Measurements from ENCODE around the gene SLC17A8.
A peak's percentile ranks its signal among the peaks of the same experiment; 100 is the strongest.
"Not testable (repeated sequence)": the region's sequence is repeated elsewhere in the genome, so short reads cannot be mapped to it uniquely, and the experiment has no call there.

Gene SLC17A8

DNA sequence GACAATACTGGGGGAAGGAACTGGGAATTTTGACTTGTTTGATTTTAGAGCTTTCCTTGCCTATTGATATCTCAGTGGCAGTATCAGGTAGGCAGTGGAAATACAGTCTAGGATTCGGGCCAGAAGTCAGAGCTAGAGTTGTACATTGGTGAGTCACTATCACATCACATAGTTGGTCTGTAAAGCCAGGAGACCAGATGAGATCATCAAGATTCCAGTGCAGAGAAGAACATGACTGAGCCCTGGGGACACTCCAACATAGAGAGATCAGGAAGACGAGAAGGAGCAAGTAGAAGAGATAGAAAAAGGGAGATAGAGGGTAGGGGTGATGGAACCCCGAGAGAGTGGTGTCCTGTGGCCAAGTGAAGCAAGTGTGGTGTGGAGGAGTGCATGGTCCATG, 70.2 kb downstream of the SLC17A8 start:
- no peak for DNase-seq (ENCODE audit: low spot score)

DNA sequence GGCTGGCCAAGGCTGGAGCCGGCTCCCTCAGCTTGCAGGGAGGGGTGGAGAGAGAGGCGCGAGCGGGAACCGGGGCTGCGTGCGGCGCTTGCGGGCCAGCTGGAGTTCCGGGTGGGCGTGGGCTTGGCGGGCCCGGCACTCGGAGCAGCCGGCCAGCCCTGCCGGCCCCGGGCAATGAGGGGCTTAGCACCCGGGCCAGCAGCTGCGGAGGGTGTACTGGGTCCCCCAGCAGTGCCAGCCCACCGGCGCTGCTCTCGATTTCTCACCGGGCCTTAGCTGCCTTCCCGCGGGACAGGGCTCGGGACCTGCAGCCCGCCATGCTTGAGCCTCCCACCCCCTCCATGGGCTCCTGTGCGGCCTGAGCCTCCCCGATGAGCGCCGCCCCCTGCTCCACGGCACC, 73.4 kb downstream of the SLC17A8 start:
- not testable (repeated sequence) for DNase-seq (ENCODE audit: low spot score)

DNA sequence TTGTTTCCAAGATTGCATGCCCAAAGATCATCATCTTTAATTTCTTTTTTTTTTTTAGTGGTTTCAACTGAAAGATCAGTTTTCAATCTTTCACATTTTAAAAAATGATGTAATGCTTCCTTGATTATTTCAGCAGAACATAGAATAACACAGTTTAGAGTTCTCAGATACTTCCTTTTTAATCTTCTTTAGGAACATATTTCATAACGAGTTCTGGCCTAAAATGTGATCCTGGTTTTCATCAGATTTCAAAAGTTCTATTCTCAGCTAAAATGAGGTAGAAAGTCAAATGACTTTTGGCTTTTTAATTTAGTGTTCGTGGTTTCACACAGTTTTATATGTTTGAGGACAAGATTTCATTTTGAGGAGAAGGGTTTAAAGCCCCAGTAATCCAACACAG, 76.8 kb downstream of the SLC17A8 start:
- DNase-seq (ENCODE audit: low spot score), result no peak

DNA sequence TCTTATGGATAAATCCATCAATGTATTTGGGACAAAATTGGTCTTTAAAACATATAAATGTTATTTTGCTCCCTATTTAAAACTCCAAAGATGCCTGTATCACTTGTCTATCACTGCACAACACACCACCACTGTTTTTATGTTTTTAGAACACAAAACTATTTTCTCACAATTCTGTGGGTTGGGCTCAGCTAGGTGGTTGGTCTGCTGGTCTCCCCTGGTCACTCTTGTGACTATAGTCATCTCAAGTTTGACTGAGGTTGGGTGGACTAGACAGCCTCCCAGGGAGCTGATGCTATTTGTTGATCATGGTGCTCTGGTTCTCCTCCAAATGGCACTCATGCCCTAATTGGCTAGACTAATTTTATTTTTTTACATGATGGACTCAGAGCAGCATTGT, 77.3 kb downstream of the SLC17A8 start:
- no peak for DNase-seq (ENCODE audit: low spot score)

DNA sequence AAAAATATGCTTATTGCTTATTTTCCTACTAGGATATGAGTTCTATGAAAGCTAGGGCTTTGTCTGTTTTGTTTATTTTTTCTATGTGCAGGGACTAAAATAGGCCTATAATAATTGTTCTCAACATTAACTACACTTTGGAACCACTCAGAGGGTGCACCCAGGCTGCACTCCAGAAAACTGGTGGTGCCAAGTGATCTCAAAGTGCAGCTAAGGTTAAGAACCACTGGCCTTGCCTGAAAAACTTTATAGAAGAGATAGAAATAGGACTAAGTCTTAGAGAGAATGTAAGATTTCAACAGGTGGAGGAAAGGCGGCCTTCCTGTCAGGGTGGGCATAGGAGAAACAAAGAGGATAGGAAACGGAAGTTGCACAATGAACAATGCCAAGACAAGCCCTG, 79.1 kb downstream of the SLC17A8 start:
- DNase-seq (ENCODE audit: low spot score), result no peak

DNA sequence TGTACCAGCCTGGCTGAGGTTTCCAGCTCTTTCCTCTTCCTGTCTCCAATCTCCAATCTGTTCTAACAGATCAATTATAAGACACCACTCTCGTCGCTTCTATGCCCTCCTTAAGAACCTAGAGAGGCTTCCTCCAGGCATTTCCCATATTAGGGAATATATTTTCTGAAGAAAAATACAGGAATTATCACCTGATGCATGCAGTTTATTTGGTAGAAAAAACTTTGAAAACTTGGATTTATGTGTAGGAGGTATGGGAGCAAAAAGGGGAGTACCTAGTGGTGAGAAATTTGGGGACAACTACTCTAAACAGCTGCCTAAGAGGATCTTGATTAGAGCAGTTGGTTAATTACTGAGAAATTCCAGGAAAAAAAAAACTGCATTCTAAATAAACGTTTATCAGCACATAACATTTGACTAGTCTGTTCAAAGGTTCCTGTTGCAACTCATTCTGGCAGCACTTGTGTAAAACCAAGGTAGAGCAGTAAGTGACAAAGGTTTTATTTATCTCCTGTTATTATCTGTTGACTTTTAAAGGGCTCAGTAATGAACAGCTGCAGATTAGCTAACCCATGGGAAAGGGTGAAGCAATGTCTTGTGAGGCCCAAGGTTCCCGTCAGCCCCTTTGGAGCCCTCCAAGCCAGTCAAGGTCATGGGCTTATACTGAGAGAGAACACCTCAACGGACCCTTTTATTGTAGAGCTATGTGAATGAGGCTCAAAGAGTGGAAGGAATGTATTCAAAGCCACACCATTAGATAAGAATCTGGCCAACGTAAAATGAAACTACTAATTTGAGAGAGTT, 80.4 kb downstream of the SLC17A8 start:
- DNase-seq (ENCODE audit: low spot score), result no peak

DNA sequence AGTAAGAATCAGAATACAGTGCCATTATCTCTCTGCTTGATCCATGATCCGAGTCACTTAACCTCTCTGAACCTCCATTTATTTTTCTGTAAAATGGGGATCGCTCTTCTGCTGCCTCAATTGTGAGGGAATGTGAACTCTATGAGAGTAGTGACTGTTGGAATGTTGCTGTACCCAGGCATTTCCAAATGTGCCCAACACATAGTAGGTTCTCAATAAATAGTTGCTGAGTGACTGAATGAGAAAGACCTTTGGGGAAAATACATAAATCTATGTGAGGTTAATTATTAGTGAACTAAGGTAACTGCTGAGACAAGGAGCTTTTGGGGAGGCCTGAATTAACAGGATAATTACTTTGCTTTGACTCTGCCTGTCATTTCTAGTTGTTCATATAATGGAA, 82.9 kb downstream of the SLC17A8 start:
- no peak for DNase-seq (ENCODE audit: low spot score)

DNA sequence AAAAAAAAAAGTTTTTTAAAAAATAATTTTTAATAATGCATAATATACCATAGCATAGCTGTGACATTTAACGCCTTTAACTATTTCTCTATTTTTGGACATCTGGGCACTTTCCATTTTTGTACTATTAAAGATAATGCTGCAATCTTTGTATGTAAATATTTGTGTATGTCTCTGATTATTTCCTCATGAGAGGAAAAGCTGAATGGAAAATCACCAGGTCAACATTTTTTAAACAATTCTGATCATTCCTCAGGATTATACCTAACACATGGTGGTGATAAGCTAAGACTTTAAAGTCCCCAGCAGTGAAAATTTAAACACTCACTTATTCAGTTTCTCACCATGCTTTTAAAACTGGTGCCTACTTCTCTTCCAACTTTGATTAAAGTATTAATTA, 85.5 kb downstream of the SLC17A8 start:
- no peak for DNase-seq (ENCODE audit: low spot score)

DNA sequence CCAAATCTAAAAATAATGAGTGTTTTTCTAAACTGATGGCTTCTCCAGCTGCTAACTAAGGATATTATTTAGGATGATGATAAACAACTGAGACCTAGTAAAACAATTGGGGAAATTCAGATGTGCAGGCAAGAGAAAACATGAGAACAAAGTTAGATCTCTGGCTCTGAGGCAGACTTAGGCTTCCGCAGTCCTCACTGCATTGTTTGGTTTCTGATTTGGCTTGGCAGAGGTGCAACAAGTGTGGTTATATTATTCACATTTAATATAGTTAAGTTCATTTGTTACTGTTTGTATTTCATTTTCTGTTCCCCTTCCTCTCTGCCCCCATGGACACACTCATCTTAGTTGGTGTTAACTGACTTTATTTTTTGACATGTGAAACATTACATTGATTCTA, 86.6 kb downstream of the SLC17A8 start:
- no peak for DNase-seq (ENCODE audit: low spot score)

DNA sequence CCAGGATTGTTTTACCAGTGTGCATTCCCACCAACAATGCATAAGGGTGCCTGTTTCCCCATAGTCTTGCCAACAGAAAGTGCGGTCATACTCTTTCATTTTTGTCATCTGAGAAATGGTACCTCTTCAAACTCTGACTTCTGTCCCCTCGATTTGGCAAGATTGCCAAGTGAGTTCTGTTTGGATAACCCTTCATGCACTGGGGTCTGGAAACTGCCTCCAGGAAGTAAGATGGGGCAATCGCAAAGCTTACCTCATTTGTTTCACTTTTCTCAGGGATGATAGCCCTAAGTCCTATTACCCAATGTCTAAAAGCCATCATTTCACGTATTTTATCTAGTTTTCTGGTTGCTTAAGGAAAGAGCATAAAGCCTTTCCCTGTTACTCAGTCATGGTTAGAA, 88.2 kb downstream of the SLC17A8 start:
- DNase-seq (ENCODE audit: low spot score), result no peak

DNA sequence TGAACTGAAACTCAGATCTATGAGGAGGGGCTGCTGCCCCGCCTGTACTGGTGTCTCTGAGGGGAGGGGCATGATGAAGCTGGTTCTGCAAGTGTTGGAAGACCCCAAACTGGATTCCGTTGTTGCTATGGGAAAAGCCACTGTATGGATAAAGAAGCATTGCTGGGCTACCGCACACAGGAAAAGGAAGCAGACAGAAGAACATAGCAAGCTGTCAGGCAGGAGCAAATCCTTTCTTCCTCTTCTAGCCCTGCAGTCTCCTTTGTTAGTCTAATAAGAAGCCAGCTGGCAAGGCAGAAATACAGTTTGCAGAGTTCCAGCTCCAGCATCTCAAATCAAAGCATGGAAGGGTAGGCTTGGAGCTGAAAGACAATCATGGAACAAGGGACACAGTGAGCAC, 90.5 kb downstream of the SLC17A8 start:
- peak; percentile 27 for DNase-seq (ENCODE audit: low spot score)

DNA sequence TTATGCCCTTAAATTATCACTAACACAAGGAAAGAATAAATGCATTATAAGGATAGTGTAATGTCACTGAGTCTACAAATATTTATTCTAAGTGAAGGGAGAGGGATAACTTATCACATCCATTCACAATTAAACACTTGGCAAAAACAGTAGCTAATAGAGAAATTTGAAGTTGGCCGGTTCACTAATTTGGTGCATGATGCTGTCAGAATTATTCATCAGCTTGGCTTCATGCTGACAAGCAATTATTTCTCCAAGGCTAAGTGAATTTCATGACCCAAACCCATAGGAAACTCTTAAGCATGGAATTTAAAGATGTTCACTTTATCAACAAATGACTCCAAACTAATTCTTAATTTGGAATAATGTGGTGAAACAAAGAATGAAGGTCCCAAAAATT, 91.8 kb downstream of the SLC17A8 start:
- DNase-seq (ENCODE audit: low spot score), result no peak

DNA sequence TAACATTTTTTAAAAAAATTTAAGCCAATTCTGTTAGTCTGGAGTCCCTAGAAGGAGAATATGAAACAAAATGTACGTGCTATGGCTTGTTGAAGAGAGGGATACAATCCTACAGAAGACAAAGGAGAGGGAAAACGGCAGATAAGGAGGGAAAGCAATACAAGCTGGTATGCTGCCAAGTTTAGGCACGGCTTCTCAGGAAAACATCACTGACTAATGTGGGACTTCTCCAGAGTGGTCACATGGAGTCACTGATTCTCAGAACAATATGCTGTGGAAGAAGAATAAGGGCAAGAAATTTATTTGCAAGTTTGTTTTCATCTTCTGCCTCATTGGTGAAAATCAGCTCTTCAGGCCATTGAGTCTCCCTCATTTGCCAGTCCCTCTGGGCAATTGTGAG, 93.9 kb downstream of the SLC17A8 start:
- DNase-seq (ENCODE audit: low spot score), result no peak

DNA sequence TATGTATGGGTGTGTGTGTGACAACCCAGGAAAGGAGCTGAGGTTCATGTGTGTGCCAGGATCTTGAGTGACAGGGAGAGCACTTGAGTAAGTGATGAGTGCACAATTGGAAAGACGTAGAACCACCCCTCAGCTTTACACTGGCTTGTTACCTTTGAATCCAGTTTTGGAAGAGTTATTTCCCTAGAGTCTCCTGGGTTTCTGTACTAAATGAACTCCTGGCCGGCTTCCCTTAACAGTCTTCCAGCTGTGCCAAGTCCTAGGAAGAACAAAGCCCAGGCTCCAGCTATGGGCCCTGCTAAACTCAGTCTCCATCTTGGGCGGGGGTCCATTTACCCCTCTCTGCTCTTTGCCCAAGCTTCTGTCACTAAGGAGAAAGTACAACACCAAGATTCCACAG, 97.1 kb downstream of the SLC17A8 start:
- no peak for DNase-seq (ENCODE audit: low spot score)

DNA sequence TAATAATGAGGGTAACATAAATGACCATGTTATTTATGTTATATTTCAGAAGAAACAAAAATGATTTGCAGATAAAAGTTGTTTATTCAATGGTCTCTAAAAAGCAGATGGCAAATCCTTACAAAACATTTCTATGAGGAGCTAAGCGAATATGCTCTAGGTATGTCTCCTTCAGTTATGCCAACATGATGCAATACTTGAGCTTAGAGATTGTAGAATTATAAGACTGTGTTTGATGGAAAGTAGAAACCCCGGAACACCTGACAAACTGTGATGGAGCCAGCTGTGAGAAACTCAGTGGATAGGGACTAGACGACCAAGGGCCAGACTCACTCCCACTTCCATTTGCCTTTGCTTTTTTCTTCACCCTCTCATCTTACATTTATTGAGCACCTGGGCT, 99.0 kb downstream of the SLC17A8 start:
- DNase-seq (ENCODE audit: low spot score), result no peak

DNA sequence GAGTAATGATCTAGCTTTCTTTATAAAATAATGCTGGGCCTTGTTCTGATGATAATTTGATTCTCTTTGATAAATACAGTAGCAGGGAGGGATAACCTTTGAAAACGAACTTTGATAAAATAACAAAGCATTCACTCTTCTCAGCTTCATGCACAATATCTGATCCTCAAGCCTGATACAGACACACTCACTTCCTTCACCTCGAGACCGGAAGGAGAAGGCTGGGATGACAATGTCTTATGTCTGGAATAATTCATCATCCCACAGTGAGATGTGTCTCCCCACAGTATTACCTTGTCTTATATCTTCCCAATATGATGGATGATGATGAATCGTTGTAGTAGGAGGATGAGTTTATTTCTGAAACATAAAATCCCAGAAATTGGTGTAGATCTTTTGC, 101.3 kb downstream of the SLC17A8 start:
- no peak for DNase-seq (ENCODE audit: low spot score)

DNA sequence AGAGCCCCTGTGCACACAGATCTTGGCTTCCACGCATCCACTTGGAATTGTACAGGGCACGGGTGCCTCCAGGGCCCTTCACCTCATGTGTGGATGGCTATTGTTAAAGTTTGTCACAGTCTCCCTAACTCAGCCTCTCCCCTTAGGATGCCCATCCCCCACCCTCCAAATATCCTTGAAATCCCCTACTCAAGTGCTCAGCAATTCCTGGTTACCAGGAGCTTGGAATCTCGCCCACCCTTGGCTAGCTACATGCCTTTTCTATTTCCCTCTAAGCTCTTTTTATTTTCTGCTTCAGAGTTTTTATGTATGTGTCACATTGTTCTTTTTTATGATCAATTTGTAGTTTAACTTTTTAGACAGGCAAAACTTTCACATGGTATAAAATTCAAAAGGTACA, 103.8 kb downstream of the SLC17A8 start:
- DNase-seq (ENCODE audit: low spot score), result no peak

DNA sequence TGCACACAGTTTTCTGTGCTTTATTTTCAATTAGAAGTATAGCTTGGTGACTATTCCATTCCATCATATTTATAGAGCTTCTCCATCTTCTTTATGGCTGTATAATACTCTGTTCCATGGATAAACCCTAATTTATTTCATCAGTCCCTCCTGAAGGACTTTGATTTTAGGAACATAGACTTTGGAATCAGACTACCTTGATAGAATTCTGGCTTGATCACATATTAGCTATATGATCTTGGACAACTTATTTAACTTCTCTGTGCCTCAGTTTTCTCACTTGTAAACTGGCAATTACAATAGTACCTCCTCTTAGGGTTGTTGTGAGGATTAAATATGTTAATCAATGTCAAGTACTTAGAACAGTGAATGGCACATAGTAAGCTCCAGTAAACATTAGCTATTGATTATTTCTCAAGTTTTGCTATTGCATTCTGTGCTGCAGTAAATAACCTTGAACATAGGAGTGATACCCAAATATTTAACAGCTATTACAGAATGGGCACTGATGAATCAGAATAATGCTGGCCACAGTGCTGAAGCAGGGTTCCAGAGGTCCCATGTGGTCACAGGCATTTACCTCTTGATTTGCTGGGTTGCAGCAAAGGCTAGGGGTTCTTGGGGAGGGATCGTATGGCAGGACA, 104.6 kb downstream of the SLC17A8 start:
- no peak for DNase-seq (ENCODE audit: low spot score)

DNA sequence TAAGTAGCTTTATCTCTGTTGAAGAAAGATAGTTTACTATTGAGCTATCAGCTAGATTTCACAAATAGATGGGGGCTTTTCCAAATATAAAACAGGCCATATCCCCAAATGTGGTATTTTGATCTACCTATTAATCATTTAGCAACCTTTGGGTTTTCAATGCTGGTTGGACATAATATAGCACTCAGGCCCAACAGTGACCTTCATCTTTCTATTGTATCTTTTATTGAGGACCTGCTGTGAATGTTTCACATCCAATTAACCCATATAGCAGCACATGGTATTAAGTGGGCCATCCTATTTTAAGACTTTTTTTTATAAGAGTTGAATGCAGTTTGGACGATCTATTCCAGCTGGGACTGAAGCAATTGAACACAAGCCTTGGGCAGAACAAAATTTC, 106.8 kb downstream of the SLC17A8 start:
- no peak for DNase-seq (ENCODE audit: low spot score)

DNA sequence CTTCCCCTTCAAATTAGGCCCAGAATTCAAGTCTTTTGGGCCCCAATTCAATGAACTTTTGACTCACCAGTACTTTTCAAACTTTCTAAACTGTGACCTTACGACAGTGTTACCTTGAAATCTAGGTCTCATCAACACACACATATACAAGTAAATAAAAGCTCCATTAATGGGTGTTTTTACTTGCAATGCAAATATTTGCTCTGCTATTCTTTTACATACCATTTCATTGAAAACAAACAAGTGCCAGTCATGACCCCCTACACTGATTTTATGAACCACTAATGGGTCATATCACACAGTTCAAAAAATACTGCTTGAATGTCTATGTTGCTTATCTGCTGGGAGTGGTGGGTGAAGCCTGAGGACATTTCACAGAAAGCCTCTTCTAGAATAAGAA, 107.7 kb downstream of the SLC17A8 start:
- DNase-seq (ENCODE audit: low spot score), result no peak

DNA sequence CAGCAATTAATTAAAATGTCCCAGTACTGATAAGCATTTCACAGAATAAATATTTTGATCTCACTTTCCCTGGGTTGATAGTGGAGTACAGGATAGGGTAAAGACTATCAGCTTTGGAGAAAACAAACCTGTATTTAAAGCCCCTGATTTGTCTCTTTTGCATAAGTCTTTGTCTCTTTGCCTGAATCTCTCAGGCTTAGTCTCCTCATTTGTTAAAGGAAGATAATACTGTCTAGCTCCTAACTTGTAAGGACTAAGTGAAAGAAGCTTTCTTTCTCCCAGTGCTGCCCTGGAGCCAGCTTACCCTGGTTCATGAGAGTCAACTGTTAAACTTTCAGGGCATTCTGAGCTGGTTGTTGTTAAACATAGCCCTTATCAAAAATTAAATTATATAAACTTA, 111.3 kb downstream of the SLC17A8 start:
- no peak for DNase-seq (ENCODE audit: low spot score)

Measured in Ammon's horn (tissue), 1 donor.